NB4 (cell line): ENCODE data around the gene ENOX1.

Source experiments
- DNase-seq: peaks from one replicate; pipeline ENCODE4 v3.0.0; 2010; ENCODE audit warnings: low read depth
- H3K4me3 ChIP-seq: one replicate; pipeline ENCODE4 v1.5.1; 2011; ENCODE audit warnings: mild to moderate bottlenecking, low read depth, low read length, moderate library complexity
- MYC ChIP-seq: IDR thresholded peaks from 2 replicates; pipeline ENCODE4 v1.6.1; 2011; ENCODE audit warnings: low read depth, low read length
- POLR2A ChIP-seq: IDR thresholded peaks from 2 replicates; pipeline ENCODE4 v1.6.1; 2011; ENCODE audit warnings: mild to moderate bottlenecking; ENCODE audit not compliant: insufficient read length; ENCODE audit errors: extremely low read depth
- TF ChIP-seq, protein P1 (sequence below): IDR thresholded peaks from 2 replicates; pipeline ENCODE4 v1.6.1; 2011; ENCODE audit warnings: low read depth, low read length
- TF ChIP-seq, protein P2 (sequence below): IDR thresholded peaks from one replicate; pipeline ENCODE4 v1.5.1; 2012; ENCODE audit warnings: low read depth, low read length

Gene ENOX1

DNA sequence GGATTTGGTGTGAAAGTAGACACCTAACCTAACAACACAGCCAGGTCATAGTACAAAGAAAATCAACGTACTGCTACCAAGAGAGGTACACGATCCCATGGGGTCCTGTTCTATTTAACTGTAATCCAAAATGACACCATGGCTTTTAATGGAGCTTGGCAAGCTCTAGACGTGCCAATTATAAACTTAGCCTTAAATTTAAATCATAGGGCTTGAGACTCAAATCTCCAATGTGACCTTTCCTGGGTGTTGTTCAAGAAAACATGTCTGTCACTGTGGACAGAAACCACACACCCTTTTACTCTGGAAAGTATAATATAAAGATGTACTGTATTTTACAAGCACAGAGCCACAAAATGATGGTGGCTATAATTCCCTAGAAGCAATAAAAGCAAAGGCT is 299.3 kb downstream of the ENOX1 start:
- no peak overlapping the region for H3K4me3 ChIP-seq
- DNase-seq: no peak
- TF ChIP-seq POLR2A (no peak), MYC (no peak)
- TF ChIP-seq, protein P1, sequence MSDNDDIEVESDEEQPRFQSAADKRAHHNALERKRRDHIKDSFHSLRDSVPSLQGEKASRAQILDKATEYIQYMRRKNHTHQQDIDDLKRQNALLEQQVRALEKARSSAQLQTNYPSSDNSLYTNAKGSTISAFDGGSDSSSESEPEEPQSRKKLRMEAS: no peak

DNA sequence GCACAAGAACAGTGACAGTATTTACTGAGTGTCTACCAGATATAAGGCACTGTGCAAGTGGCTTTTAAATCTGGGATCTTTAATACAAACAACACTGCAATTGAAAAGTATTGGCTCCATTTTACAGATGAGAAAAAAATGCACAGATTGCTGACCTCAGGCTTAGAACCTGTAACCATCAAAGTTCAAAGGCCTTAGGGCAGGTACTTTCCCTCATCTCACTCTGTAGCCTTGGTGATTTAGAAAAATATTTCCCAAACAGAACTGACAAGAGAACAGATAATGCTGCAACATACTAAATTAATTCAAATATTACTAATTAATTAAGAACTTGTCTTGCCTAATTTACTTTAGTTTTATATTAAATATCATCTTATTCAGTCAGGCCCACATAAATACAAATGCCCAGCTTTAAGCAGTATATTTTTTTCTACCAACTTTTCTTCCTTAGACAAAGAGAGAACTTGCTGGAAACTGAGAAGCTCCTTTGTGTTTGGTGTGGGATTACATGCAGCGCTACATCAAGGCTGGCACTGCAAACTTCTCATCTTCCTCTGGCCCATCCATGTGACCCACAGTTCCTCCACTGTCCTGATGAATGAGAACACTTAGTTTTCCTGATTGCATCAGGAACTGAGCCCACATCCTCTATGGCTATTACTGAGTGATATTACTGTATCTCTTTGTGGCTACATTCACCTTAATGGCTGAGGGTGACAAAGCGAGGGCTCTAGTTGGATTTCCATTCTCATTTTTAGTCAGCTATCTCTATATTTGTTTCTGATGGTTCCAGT is 302.1 kb downstream of the ENOX1 start:
- TF ChIP-seq, protein P2, sequence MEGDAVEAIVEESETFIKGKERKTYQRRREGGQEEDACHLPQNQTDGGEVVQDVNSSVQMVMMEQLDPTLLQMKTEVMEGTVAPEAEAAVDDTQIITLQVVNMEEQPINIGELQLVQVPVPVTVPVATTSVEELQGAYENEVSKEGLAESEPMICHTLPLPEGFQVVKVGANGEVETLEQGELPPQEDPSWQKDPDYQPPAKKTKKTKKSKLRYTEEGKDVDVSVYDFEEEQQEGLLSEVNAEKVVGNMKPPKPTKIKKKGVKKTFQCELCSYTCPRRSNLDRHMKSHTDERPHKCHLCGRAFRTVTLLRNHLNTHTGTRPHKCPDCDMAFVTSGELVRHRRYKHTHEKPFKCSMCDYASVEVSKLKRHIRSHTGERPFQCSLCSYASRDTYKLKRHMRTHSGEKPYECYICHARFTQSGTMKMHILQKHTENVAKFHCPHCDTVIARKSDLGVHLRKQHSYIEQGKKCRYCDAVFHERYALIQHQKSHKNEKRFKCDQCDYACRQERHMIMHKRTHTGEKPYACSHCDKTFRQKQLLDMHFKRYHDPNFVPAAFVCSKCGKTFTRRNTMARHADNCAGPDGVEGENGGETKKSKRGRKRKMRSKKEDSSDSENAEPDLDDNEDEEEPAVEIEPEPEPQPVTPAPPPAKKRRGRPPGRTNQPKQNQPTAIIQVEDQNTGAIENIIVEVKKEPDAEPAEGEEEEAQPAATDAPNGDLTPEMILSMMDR: no peak
- TF ChIP-seq MYC: no peak
- TF ChIP-seq, protein P1: no peak
- no peak for TF ChIP-seq POLR2A
- no peak for DNase-seq
- H3K4me3 ChIP-seq: no peak overlapping the region

DNA sequence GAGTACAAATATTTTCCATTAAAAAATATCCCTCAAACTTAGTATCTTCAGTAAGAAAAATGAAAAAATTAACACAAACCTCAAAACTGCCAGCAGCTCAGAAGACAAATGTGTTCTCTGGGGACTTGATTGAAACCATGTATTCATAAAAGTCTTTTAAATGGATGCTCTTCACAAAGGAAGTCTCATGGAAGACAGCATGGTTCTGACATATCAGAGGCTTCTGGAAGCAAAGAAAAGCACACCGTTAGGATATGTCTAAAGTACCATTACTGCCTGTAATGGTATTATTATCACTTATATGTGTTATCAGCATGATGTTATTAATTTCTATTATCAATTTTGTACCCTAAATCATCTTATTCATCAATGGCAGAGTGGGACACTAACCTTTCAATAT is 302.8 kb downstream of the ENOX1 start:
- H3K4me3 ChIP-seq: no peak overlapping the region
- TF ChIP-seq, protein P2: no peak
- TF ChIP-seq, protein P1: no peak
- no peak for TF ChIP-seq POLR2A
- TF ChIP-seq MYC: no peak
- no peak for DNase-seq

DNA sequence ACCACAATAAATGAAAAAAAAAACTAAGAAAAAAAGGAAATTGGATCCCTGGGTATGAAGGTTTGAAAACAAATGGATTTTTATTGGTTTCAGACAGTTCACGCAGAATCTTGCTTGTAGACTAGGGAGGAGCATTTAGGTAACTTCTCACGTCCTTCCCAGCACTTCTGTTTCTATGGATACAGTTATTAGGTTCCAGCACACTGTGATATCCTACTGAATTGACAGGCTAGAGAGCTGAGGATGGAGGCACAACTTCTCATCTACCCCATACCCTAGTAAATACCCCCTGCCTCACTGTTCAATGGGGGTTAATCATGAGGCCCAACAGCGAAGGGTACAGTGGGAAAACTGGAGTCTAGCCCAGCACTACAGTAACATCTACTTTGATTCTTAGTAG is 304.1 kb downstream of the ENOX1 start:
- no peak overlapping the region for H3K4me3 ChIP-seq
- TF ChIP-seq POLR2A (no peak), MYC (no peak)
- TF ChIP-seq, protein P1: no peak
- TF ChIP-seq, protein P2: no peak
- no peak for DNase-seq

DNA sequence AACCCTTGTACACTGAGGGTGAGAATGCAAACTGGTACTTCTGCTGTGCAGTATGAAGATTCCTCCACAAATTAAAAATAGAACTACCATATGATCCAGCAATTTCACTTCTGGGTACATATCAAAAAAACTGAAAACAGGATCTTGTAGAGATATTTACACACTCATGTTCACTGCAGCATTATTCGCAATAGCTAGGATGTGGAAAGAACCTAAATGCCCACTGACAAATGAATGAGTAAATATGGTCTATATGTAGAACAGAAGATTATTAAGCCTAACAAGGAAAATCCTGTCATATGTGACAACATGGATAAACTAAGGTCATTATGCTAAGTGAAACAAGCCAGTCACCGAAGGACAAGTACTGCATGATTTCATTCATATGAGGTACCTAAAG is 304.7 kb downstream of the ENOX1 start:
- DNase-seq: no peak
- H3K4me3 ChIP-seq: no peak overlapping the region
- TF ChIP-seq, protein P1: no peak
- TF ChIP-seq, protein P2: no peak
- TF ChIP-seq POLR2A (no peak), MYC (no peak)

DNA sequence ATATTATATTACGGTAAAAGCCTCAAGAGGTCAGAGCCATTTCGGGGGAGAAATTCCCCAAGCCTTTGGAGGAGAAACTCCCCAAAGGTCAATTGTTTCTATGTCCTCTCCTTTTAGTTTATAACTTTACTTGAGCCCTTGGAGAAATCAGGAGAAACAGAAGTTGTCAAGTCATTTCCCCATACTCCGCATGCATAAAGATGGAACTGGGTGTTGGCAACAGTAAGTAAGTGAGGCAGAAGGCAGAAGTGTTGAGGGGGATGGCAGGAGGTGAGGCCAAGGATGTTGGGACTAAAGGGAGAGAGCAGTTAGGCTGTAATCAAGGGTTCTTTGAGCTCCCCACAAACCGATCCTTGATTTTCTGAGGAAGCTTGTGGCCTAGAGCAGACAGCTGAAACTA is 307.9 kb downstream of the ENOX1 start:
- no peak for DNase-seq
- TF ChIP-seq, protein P1: no peak
- TF ChIP-seq, protein P2: no peak
- TF ChIP-seq POLR2A (no peak), MYC (no peak)
- H3K4me3 ChIP-seq: no peak overlapping the region
